A549 (cell line): ENCODE measurements around the gene SFXN3.

ENCODE experiments used
- BHLHE40 ChIP-seq: IDR thresholded peaks from 2 replicates; pipeline ENCODE4 v1.6.1; 2012; ENCODE audit warnings: low read depth, low read length, inconsistent platforms
- CEBPB ChIP-seq, 2 experiments: fragments of >200 bp in 1 of 2; sonication (Bioruptor Twin) in 1 of 2; formaldehyde crosslinking in 1 of 2; IDR thresholded peaks; 2 replicates each; pipeline ENCODE4 v1.6.1; 2012 to 2016
- CHD2 ChIP-seq: fragments of 150-350 bp; IDR thresholded peaks from 2 replicates; pipeline ENCODE4 v1.6.1; 2014; ENCODE audit warnings: low read length; ENCODE audit not compliant: partially characterized antibody
- CTCF ChIP-seq: fragments of >200 bp; sonication (Bioruptor Twin); formaldehyde crosslinking; IDR thresholded peaks from 3 replicates; pipeline ENCODE4 v1.5.1; 2016
- EP300 ChIP-seq, 2 experiments: fragments of >200 bp; sonication (Bioruptor Twin); formaldehyde crosslinking; IDR thresholded peaks; 2 replicates in 1 of 2; 3 replicates in 1 of 2; pipeline ENCODE4 v1.6.1; 2016 to 2017
- KDM1A ChIP-seq: fragments of 200-600 bp; sonication (generic); IDR thresholded peaks from 2 replicates; pipeline ENCODE4 v1.6.1; 2016; ENCODE audit warnings: low read depth, mild to moderate bottlenecking
- MYC ChIP-seq: IDR thresholded peaks from 2 replicates; pipeline ENCODE4 v1.6.1; 2012; ENCODE audit warnings: mild to moderate bottlenecking, inconsistent platforms, low read length, improper control_type of control experiment, borderline replicate concordance
- NPAS2 ChIP-seq: fragments of 250-450 bp; sonication (Bioruptor Pico); IDR thresholded peaks from 2 replicates; pipeline ENCODE4 v1.8.0; 2022; ENCODE audit warnings: mild to moderate bottlenecking, moderate library complexity, borderline replicate concordance
- POLR2A ChIP-seq: IDR thresholded peaks from 2 replicates; pipeline ENCODE4 v1.6.1; 2012; ENCODE audit warnings: mild to moderate bottlenecking, low read length
- RAD21 ChIP-seq, 2 experiments: fragments of >200 bp in 1 of 2; sonication (Bioruptor Twin) in 1 of 2; formaldehyde crosslinking in 1 of 2; IDR thresholded peaks in 1 of 2; conservative IDR thresholded peaks in 1 of 2; 2 replicates in 1 of 2; 3 replicates in 1 of 2; pipeline ENCODE4 v1.6.1; 2012 to 2018; ENCODE audit warnings: inconsistent platforms in 1 of 2
- REST ChIP-seq: fragments of 200-600 bp; sonication (generic); IDR thresholded peaks from 2 replicates; pipeline ENCODE4 v1.6.1; 2016; ENCODE audit warnings: antibody characterized with exemption, mild to moderate bottlenecking, moderate library complexity

GRCh38 chr10:101069441-101069840 is 38.4 kb downstream of the SFXN3 start:
- TF ChIP-seq POLR2A: no peak
- TF ChIP-seq CEBPB (IDR thresholded peaks at IDR 0.05): no peak
- no peak for TF ChIP-seq KDM1A
- no peak for TF ChIP-seq CTCF
- no peak for TF ChIP-seq RAD21 (conservative IDR thresholded peaks at IDR 0.05 in 1 of 2, IDR thresholded peaks at IDR 0.05 in 1 of 2)
- no peak for TF ChIP-seq CHD2
- TF ChIP-seq MYC: no peak
- TF ChIP-seq EP300 (IDR thresholded peaks at IDR 0.05): no peak
- TF ChIP-seq REST: no peak
- TF ChIP-seq BHLHE40: no peak
- no peak for TF ChIP-seq NPAS2 (CRISPR knock-in tag)
